Measurements from ENCODE around the gene UBE2L5.

Gene UBE2L5

GRCh38 chr13:30404207-30404606, 18.1 kb upstream of the UBE2L5 start:
- DNase-seq (ENCODE audit: low read depth in 2 of 2, low spot score in 1 of 2), result no peak

DNA sequence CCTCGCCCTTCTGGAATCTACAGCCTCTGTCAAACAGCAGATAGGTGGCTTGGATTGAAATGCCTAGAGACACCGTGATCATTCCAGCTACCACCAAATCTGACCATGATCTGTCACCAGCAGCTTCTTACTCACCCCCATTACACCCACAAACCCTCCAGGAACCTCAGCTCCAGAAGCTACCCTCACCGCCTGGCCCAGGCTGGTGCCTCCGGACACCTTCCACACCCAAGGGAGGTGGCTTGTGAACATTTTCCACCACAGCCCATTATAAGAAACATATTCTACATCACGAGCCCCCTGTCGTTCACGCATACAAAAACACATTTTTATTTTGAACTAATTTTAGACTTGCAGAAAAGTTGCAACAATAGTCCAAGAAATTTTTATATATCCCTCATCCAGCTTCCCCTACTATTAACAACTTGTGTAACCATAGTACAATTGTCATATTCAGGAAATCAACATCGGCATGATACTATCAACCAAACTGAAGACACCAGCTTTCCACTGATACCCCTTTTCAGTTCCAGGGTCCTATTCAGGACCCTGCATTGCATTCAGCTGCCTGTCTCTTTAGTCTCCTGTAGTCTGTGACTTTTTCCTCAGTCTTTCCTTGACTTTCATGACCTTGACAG, 15.4 kb upstream of the UBE2L5 start:
- DNase-seq (ENCODE audit: low read depth in 2 of 2, low spot score in 1 of 2), result no peak

- DNase-seq (ENCODE audit: low read depth in 2 of 2, low spot score in 1 of 2), result peak; percentile 83 to 86
Measured at GRCh38 chr13:30408319-30409101, 13.8 kb upstream of the UBE2L5 start.

DNA sequence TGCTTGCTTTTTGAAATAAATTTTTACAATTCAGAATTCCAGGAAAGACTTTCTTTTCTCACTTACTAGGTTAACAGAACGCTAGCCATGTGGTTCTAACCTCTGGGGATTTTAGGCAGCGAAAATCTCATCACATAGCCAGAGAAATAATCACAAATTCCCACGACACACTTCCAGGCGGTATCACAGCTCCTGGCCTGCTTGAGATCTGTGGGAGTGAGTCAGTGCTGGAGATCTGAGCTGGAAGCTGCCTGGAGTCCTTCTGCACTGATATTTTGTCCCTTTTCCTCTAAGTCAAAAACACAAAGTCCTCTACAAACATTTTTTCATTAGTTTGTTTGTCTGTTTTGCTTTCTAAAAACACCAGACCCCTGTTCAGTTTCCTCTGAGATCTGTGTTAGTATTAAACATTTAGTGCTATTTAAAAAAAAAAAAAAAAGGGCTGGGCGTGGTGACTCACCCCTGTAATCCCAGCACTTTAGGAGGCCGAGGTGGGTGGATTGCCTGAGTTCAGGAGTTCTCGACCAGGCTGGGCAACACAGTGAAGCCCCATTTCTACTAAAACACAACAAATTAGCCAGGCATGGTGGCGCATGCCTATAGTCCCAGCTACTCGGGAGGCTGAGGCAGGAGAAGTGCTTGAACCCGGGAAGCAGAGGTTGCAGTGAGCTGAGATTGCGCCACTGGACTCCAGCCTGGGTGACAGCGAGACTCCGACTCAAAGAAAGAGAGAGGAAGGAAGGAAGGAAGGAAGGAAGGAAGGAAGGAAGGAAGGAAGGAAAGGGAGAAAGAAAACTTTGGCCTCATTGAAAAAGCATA, 12.2 kb upstream of the UBE2L5 start:
- DNase-seq (ENCODE audit: low read depth in 2 of 2, low spot score in 1 of 2), result no peak

- DNase-seq (ENCODE audit: low read depth in 2 of 2, low spot score in 1 of 2), result no peak
Measured at GRCh38 chr13:30410705-30411125, 11.6 kb upstream of the UBE2L5 start.

DNA sequence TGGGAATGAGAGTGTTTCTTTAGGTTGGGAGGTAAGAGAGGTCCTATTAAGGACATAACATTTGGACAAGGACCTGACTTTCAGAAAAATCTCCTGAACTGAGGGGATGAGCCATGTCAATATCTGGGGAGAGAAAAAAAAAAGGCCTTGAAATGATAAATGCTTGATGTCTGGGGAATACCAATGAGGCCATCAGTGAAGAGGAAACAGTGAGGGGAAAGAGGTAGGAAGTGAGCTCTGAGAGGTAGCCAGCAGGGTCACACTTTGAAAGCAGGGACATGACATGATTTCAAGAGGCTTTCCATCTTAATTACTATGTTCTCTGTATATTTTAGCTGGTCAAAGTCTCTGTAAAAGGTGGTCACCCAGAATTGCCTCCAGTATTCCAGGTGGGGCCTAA, 9.9 kb upstream of the UBE2L5 start:
- no peak for DNase-seq (ENCODE audit: low read depth in 2 of 2, low spot score in 1 of 2)

- DNase-seq (ENCODE audit: low read depth in 2 of 2, low spot score in 1 of 2), result no peak
Measured at GRCh38 chr13:30413842-30414241, 8.5 kb upstream of the UBE2L5 start.

DNA sequence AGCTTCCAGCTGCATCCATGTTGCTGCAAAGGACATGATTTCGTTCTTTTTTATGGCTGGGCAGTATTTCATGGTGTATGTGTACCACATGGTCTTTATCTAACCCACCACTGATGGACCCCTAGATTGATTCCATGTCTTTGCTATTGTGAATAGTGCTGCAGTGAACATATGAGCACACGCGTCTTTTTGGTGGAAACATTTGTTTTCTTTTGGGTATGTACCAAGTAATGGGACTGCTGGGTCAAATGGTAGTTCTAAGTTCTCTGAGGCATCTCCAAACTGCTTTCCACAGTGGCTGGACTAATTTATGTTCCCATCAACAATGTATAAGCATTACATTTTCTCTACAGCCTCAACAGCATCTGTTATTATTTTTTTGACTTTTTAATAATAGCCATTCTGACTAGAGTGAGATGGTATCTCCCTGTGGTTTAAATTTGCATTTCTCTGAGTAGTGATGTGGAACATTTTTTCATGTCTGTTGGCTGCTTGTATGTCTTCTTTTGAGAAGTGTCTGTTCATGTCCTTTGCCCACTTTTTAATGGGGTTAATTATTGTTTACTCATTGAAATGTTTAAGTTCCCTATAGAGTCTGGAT, 6.8 kb upstream of the UBE2L5 start:
- DNase-seq (ENCODE audit: low read depth in 2 of 2, low spot score in 1 of 2), result no peak

DNA sequence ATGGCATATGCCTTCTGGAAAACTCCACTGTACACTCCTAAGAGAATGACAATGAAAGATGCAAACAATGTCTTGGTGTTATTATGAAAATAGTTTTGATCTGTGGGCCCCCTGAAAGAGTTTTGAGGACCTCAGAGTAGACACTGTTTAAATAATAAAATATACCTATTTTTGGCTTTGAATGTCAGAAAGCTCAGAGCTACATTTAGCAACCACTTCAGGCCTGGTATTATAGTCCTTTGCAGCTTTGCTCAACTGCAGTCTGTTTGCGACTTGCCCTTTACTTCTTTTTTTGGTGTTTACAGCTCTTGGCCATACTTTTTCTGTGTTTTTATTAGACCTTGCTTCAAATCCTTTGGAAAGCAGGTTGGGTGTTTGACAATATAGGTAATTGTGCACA, 5.8 kb upstream of the UBE2L5 start:
- DNase-seq (ENCODE audit: low read depth in 2 of 2, low spot score in 1 of 2), result no peak

DNA sequence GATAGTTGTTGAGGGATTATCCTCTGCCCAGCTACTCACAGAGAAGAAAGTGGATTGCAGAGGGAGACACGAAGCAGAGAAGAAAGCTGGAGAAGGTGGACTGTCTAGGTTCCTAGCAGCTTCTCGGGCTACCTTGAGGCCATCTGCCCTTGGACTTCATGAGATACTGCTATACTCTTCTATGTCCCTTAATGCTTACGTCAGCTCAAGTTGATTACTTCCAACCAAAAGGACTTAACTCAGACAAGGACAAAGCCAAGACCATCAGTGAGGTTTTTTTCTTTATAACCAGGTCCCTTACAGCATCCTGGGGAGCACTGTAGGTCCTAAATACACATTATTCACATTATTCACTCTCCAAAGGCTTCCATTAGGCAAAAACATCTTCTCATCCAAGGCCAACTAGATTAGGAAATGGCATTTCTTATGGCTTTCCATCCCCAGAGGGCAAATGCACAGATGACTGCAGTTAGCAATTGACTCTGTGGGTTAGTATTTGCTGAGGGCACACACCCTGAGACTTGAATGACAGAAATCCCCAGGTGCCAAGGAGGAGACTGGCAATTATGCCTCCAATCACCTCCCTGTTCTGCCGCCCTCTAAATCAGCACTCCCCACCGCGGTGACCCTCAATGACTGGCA, 4.1 kb upstream of the UBE2L5 start:
- no peak for DNase-seq (ENCODE audit: low read depth in 2 of 2, low spot score in 1 of 2)

GRCh38 chr13:30418717-30419459, 3.4 kb upstream of the UBE2L5 start:
- DNase-seq (ENCODE audit: low read depth in 2 of 2, low spot score in 1 of 2), result no peak

DNA sequence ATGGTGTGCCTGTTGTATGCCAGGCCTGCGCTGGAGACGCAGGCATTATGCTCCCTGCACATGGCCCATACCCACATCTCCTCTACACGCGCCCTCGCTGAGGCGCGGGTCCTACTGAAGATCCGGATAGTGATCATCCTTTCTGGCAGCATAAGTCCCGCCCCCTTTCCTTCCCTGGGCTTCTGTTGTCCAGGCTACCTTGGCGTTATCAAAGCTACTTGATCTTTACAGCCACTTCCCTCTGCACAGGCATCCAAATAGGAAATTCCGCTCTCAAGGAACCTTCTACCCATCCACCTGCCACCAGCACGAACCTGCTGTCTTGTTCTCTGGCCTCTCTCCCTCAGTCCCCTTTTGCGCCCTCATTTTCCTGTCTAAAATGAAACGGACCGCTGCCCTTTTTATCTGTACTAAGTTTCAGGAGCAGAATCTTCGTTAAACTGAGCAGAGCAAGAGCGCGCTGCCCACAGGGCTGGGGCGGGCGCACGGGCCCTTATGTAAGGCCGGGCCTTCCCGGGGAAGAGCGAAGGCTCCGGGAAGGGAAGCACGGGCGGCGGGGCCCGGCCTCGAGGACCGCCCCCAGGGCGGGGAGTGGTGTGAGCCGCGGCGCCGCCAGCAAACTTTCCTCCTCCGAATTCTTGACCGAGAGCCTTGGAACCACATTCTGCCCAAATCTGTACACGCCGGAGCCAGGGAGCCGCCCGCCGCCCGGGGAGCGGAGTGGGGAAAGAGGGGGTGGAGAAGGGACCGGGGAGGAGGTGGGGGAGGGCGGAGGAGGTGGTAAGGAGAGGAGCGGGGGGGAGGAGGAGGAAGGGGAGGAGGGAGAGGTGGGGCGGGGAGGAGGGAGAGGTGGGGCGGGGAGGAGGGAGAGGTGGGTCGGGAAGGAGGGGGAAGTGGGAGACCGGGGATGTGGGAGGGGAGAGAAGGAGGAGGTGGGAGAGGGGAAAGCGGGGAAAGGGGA, 920 bp upstream of the UBE2L5 start:
- peak in 1 of 2 donors; percentile 9 for DNase-seq (ENCODE audit: low read depth in 2 of 2, low spot score in 1 of 2)

- DNase-seq (ENCODE audit: low read depth in 2 of 2, low spot score in 1 of 2), result no peak
Measured at GRCh38 chr13:30423891-30424290, 1.6 kb downstream of the UBE2L5 start.

DNA sequence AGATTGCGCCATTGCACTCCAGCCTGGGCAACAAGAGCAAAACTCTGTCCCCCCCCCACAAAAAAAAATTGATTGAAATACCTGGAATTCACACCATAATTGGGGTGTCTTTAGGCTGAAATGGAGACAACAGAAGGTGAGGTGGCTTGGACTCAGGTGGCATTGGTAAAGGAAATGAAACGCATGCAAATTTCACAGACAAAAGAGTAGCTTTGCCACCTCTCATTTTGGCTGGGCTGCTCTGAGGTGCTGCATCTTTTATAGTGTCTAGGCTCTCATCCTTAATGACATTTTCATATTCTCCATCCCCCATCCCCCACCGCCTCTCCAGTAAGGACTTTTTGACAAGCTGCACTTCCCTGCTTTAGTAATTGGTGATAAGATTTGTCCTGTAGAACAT, 6.9 kb downstream of the UBE2L5 start:
- no peak for DNase-seq (ENCODE audit: low read depth in 2 of 2, low spot score in 1 of 2)

DNA sequence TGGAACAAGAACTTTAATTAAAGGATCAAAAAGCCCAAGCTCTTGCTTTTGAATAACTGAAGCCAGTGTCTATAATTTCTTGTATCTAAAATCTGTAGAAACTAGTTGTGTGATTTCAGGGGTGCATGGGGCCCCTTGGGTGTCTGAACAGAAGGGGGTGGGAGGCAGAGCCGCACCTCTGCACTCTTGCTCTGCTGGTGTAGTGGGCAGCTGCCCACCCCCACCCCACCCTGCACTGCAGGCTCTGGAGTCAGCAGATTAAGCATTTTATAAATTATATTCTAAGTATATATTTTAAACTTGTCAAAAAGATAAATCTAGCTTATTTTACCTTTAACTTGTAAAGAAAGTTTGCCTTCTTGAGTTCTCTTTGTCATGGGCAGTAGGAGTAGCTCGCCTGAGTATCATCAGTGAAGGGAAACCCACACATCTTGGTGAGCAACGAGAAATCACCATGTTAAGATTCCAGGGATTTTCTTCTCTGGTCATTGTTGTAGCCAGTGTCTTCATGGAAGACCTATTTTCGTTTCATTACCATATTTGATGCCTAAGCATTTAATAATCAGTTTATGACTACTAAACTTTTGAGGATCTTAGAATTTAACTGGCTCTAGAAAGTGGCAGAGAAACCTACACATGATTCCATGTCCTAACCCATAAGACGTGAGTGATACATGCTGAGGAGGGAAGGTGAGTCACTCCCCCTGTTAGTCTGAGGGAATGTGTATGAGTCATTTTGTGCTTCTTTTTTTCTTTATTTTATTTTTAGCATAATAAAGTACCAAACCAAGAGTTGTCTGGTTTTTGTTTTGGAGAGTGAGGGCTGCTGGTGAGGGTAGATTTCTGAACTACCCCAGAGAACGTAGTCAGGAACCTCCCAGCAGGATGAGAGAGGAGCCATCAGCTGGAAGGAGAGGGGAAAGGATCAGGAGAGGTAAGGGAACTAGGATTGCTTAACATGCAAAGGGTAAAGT, 7.7 kb downstream of the UBE2L5 start:
- DNase-seq (ENCODE audit: low read depth in 2 of 2, low spot score in 1 of 2), result peak in 1 of 2 donors; percentile 12

DNA sequence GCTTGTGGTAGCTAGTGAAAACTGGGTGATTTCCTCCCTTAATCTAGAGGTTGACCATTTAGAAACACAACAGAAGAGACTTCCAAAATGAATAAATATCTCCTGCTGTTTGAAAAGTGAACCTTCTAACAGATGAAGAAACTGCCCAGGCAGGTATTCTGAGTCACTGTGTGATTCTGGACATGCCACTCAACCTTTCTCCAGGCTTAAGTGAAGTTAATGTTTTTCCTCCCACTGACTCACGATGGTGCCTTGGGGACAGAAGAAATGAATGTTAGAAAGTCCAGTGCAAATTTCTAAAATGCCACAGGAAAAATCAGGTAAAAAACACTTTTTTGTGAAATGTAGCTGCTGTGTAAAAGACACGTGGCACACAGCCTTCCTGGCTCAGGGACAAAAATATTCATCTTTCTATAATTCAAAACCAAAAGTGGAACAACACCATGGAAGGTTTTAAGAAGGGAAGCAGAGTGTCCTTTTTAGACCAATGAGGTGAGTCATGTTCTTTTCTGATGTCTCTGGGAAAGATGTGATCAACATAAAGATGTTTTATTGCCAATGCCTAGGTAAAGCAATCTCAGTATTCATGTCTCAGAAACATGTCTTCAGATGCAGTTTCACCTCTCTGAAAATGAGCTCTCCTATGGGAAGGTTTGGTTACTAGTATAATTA, 9.1 kb downstream of the UBE2L5 start:
- DNase-seq (ENCODE audit: low read depth in 2 of 2, low spot score in 1 of 2), result no peak

GRCh38 chr13:30435911-30436451, 13.7 kb downstream of the UBE2L5 start:
- no peak for DNase-seq (ENCODE audit: low read depth in 2 of 2, low spot score in 1 of 2)
